HuH-7 (cell line): ENCODE measurements around the gene LAG3.

Experiments used
- DNase-seq: peaks from one replicate; pipeline ENCODE4 v3.0.0; 2011; ENCODE audit warnings: low spot score

The LAG3 gene

DNA sequence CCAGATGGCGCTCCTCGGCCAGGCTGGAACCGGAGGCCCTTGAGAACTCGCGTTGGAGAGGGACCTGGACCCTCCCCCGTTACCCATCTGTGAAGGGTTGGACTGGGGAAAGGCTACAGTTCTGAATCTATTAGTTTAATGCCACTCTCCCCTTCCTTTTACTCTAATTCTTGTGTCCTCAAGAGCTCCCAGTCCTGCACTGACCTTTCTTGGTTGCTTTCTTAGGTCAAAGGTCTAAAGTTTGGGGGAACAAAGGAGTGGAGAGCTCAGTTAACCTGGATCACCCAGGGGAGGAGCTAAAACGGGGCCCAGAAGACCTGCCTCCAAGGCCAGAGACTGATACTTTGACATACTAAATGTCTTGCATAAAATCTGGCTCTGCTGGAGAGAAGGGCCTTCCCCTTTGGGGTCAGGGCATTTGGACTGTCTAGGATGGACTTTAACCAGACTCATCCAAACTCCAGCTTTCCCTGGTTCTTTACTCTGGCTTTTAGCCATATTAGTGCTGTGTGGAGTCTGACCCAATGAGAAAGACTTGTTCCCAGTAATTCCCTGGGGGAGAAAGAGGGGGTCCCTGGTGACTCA lies 18.5 kb upstream of the LAG3 start:
- no peak for DNase-seq

DNA sequence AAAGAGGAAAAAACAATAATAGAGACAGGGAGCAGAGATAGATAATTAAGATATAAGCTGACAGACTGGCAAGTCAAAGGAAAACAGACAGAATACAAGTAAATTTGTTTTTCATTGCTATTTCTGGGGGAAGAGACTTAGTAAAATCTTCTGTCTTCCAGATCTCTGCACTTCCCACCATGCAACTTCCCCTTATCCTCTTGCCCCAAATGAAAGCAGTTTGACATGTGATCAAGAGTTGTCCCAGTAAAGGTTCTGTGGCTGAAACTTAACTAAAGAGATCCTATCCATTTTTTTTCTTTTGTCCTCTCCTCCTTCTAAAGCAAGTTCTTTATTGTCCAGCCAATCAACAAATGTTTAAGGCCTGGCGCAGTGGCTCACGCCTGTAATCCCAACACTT lies 17.9 kb upstream of the LAG3 start:
- no peak for DNase-seq

DNA sequence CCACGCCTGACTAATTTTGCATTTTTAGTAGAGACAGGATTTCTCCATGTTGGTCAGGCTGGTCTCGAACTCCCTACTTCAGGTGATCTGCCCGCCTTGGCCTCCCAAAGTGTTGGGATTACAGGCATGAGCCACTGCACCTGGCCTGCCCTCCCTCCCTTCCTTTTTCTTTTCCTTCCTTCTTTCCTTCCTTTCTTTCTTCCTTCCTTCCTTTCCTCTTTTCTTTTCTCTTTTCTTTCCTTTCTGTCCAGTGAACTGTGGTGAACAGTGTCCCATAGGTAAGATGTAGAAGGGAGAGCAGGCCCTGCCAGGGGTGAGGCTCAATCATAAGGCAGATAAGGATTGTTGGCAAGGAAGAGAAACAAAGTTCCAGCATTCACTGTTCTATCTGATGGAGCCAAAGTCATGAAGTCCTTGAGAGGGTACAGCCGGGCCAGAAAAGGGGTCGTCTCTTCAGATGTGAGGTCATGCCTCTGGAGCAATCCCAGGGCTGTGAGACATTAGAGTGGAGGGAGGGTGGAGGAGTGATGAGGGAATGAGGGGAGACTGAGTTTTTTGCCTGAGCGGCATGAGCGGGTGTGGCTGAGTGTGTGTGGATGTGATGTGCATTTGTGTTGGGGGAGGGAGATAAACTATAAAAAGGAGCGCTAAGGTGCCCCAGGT lies 15.2 kb upstream of the LAG3 start:
- DNase-seq = no peak

DNA sequence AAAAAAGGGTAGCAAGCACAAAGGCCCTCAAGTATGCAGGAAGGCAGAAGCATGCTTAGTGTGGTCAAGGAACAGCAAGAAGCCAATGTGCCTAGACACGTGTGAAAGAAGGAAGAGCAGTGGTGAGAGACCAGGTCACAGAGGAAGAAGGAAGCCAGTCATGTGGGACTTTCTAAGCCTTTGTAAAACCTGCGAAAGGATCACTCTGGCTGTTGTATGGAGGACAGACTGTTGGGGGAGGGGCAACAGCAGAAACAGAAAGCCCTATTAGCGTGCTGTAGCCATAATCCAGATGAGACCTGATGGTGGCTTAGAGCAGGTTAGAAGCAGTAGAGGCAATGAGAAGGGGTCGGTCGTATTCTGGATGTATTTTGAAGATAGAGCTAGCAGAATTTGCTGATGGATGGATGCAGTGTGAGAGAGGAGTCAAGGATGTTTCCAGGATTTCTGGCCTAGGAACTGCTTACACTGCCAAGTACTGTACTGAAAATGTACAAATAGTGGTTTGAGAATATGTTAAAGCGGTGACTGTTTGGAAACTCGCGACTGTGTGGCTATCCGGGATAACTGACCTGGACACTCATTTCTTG lies 13.7 kb upstream of the LAG3 start:
- no peak for DNase-seq

DNA sequence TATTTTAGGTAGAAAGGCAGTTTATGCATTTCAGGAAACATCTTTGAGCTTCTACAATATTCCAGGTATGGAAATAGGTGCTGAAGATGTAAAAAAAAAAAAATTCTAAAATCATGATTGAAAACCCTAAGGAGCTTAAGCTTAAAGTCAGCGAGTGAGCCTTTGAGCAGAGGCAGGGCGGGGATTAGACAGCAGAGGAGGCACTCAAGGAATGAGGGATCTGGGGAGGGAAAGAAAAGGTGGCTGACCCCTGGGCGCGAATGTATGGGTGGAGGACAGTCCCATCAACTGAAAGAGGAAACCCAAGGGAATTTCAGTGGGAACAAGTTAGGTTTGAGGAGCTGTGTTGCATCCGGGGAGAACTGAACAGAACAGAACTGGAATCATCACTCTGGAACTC lies 12.6 kb upstream of the LAG3 start:
- no peak for DNase-seq

DNA sequence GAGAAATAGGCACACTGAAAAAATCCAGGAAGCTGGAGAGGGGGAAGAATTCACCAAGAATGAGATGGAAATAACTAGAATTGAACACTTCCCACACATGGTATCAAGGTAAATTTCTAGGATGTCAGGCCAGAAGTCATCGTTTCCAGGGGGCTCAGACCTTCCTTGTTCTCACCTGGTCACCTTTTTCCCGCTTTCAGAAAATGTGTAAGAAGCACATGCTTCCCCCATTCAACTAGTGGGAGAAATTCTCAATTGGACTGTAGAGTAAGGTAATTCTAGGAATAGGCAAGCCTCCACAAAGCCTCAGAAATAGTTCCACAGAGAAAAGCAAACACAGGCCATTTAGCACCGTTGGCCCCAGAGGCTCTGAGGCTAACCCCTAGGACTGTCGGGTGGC lies 8.9 kb upstream of the LAG3 start:
- no peak for DNase-seq

DNA sequence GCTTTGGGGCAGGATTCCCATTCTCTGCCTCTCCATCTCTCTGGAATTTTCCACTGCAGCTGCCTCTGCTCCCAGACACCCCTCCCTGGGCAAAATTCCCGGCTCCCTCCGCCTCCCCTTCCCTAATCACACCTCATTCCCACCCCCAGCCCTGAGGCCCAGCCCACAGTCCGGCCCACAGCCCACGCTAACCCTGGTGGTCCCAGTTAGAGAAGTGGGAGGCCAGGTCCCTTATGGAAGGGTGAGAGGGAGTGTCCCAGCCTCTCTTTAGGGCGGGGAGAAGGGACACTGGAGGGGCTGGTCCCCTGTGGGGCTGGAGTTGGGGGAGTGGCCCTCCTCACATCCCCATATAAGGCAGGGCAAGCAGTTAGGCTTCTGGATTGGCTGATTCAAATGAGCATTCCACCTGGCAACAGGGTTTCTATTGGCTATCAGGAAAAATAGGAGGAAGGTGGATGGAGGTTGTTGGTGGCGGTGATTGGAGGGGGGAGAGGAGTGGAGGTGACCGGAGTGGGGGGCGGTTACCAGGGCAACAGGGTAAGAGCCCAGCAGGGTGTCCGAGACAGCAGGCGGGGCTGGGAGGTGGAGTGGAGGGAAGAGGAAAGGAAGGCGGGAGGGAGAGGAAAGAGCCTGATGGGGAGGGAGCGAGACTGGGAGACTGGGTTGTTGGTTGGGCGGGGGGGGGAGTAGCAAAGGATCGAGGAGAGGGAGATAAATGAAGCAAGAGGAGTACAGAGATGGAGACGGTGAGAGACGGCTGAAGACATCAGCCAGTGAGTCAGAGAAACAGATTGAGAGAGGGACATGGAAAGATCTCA lies 8.1 kb upstream of the LAG3 start:
- peak; percentile 98 for DNase-seq

DNA sequence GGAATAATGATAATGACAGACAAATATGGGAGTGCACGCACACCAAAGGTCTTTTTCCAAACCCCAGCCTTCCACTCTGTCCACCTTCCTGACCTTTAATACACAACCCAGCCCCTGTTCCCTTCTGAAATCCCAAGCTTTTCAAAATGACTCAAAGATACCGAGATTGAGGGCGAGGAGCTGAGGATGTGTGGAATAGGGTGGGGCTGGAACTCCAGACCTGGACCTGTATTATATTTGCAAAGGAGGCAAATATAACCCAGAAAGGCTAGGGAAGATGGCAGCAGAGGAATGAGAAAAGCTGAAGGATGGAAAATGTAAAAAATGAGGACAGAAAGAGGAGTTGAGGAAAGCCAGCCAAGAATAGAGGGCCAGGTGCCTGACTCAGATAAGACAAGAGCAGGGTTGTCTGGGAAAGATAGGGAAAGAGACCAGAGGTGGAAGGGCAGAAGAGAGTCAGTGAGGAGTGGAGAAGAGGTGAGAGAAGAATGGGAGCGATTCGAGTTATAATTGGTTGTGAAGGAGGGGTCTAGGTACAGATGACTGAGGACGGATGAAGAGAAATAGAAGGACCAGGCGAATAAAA lies 7.2 kb upstream of the LAG3 start:
- no peak for DNase-seq

DNA sequence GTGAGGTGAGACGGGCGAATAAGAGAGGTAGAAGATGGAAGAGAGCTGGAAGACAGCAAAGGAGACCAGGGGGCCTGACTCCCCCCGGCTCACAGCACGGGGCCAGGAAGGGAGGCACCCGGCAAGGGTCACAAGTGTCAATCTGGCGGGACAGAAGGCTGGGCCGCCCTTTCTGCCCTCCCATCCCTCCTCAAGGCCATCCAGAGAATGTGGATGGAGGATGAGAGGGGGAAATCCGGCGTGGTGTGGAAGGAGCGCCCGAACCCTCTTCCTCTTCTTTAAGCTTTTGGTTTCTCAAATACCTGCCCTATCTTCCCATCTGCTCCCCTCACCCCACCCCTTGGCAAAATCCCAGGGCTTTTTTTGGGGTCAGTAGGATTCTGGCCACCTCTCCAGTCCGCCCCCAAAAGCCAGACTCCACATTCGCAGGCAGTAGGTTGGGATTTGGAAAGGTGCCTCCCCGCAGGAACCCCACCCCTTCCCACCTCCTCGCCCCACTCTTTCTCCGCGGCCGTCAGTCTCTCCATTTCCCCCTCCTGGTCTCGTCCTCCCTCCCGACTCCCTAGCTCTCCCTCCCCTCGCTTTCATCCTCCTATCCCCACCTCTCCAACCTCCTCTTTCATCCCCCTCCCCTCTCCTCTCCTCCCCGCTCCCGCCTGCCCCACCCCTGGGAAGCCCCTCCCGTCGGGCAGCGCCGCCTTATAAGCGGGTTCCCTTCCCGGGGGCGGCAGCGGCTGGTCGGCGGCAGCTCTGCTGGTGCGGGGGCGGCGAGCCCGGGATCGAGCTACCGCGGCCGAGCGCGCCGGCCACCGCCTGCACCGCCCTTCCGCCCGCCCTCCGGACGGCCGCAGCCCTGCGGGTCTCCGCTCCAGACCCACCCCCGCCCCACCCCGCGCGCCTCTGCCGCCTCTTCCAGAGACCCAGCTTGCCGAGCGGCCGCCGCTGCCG lies 6.4 kb upstream of the LAG3 start, which contains the start of gene PTMS:
Gene PTMS (plus strand): TSS at position 730 of the 948 bp plus-strand sequence. CDS start 343 bp downstream, outside the sequence.
- peak; percentile 80 for DNase-seq

DNA sequence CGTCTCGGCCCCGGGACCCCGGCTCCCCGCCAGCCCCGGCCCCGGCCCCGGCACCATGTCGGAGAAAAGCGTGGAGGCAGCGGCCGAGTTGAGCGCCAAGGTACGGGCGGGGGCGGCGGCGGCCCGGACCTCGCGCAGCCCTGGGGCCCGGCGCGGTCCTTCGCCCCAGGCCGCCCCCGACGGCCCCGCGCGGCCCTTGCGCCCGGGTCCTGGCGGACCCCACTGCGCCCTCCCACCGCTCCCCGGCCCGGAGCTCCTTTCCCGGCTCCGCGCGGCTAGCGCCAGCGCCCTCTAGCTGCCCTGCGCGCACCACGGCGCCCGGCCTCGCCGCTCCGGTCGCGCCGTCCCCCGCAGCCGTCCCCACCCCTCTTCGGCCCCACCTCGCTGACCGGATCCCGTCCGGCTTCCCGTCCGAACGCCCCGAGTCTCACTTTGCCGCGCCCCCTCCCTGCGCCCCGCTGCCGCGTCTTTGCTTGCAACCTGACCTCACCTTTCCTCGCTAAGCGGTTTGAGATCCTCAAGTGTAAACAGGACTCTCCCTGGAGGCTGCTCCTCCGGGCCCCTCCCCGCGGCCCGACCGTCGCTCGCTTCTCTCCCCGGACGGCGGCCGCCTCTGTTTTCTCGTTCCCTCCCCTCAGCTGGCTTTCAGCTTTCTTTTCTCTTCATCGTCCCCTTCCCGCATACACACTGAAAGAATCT lies 5.5 kb upstream of the LAG3 start:
- DNase-seq = peak; percentile 67

DNA sequence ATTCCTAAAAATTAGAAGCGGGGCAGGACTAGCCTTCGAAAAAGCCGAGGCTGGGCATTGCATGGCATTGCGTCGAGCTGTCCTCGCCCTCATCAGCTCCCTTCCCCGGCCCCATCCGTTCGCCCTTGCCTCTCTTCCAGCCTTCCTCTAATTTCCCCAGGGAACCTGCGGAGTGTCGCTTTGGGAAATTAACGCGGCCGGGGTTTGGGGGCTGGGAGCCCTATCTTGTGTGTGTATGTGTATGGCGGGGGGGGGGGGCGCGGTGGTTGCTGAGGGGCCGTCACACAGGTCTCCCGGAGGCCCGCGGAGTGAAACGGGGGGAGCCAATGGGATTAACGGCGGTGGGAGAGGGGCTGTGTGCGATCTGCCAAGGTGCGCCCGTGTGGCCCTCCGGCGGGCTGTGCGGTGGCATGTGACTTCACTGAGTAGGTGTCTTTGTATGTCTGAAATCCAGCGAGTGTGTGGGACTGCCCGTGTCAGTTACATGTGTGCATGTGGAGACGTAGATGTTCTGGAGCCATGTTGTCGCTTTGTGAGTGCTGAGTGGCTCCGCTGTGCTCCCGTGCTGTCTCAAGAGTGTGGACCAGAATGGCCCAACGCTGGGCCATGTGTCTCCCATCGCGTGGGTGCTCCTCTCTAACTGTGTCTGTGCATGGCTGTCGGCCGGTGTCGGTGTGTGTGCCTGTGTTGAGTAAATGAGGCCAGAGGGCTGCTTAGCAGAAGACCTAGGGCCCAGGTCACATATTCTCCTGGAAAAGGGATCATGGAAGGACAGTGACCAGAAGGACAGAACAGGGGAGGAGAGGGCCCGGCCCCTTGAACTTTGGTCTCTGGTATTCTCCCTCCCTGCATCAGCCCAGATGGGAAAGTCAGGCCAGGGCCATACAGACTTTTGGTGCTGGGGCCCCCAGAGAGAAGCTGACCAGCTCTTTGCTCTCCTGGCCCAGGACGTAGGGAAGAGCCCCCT lies 4.7 kb upstream of the LAG3 start:
- no peak for DNase-seq

DNA sequence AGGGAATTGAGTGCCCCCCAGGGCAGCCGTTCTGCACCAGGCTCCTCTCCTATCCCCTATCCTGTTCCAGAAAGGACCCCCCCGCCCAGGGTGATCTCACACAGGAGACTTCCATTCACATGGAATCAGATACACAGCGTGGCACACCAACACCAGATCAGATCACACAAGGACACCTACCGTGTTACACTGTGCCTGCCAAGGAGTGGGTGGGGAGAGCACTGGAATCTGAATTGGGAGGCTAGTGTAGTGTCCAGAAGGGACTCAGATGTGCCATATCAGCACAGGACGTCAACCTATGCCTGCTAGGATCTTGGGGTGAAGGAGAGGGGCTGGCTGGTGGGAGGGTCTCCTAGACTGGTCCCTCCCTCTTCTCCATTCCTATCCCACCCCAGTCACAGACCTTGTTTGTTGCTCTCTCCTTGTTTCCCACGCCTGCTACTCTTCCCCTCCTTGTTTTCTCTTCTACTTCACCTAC lies 3.8 kb upstream of the LAG3 start:
- DNase-seq = no peak

DNA sequence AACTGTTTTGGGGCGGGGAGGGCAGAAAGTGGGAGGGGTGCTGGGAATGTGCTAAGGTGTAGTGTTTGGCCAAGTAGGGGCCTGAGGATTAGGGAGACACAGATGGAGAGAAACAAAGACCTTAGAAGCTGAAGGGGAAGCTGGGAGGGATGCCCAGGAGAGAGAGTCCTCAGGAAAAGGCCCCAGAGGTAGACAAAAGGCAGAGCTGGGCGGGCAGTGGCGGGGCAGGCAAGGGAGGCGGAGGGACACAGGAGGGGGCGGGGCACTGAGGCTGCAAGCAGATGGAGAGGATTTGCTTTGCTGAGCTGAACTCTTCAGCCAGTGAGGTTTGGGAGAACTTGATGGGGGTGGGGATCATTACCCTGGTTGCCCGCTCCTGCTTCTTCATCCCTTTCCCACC lies 3.3 kb upstream of the LAG3 start:
- DNase-seq = no peak

DNA sequence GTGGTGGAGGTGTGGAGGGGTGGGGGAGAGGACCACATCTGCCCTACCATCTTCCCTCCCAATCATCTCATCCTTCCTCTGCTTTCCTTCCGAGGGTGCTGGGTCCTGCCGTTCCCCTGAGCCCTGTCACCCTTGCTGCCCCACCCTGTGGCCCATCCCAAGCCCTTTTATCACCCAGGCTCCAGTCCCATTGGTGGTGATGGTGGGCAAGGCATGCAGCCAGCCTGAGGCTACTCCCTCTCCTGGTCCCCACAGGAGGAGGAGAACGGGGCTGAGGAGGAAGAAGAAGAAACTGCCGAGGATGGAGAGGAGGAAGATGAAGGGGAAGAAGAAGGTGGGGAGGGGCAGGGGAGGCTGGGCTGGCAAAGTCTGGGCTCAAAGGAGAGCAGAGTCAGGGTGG lies 2.7 kb upstream of the LAG3 start:
- DNase-seq = no peak

DNA sequence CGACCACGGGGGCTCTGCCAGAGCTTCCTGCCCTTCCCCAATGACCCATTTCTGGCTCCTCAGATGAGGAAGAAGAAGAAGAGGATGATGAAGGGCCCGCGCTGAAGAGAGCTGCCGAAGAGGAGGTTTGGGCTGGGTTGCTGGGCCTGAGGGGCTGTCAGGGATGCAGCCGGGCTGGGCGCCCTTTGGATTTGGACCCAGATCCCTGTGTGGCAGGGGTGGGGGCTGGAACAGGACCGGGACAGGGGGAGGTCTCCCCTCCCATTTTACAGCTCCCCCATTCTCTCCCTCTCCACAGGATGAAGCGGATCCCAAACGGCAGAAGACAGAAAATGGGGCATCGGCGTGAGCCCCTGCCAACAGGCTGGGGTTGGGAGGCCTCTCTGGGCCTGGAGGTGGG lies 2.2 kb upstream of the LAG3 start:
- no peak for DNase-seq

DNA sequence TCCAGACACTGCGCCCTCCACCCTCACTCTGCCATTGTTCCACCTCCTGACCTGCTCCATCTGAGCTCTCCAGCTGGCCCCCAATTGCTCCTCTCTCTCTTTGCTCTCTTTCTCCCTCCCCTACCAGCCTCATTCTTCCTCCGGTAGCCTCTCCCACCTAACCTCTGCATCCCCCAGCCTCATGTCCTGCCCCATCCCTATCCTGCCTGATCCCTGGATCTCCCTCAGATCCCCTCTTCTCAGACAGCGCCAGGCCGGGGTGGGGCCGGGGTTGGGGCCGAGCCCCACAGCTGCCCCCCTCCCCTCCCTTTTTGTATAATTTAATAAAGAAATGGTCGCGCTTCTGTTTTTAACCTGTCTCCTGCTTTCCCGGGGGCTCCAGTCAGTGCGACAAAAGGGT lies 1.7 kb upstream of the LAG3 start:
- DNase-seq = no peak

DNA sequence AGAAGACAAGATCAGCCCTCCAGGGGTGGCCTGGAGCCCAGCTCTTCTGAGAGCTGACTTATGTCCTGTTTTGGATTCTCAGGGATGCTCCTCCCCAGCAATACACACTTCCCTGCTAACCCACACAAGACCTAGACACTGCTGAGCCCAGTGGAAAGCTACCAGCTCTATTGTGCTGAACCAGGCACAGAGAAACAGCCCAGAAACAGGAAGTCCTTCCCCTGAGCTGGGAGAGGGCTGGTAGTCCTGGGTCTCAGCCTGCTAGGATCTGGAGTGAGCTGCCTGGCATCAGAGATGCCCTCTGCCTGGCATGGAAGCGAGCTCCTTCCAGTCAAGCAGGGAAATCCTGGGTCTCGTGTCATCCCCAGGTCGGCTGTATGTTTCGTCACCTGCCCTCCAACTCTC lies 1.2 kb upstream of the LAG3 start:
- DNase-seq = no peak

DNA sequence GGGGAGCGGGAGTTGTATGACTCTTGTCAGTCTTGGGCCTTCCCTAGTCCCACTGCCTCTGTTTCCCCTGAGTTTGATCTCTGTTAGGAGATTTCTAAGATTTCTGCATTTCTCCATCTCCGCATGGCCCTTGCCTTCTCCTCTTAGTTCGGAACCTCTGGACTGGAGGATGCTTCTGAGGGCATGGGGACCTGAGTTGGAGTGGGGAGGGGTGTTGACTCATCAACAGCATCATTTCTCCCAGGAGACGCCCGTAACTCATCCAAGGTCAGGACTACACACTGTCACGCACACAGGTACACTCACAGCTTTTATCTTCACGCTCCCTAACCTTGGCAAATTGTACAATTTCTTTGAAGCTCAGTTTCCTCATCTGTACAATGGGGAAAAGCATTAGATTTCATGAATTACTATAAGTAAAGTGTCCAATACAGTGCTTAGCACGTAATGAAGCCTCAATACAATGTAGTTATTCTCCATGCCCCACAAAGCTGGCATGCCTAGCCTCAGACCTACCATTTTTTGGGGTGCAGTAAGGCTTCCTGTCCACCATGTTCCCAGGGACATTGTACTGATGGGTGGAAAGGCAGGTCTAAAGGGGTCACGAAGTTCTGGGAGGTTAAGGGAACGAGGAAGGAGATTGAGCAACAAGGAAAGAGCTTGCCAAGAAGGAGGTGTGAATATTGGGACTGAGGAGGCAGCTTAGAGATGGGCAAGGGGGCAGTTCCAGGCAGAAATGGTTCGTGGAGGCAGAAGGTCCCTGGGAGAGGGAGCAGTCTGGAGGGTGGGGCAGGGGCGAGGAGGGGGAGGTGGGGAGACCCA lies 600 bp upstream of the LAG3 start:
- no peak for DNase-seq
